ENCODE data around the gene DACH1.

DACH1 gene

GRCh38 chr13:71702253-71702652, 164.8 kb downstream of the DACH1 start:
- no peak for DNase-seq (ENCODE audit: low read depth in 2 of 2)

- DNase-seq (ENCODE audit: low read depth in 2 of 2): no peak
Measured at GRCh38 chr13:71701741-71702140, 165.3 kb downstream of the DACH1 start.

DNA sequence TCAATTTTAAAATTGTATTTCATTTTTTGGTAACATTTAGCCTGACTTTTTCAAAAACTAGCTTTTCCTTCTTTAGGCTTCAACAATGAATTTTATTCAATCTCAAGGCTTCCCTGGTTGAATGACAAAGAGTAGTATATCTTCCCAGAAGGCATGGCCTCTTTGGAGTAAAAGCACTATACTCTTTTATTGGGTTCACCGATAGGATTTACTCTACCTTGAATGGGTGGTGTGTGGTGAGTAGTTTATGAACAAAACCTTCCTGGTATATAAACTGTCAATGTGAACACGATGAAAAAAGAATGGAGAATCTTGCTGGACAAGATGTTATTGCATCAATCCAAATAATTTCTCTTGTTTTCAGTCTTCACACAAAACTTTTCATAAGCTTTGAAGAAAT, 167.7 kb downstream of the DACH1 start:
- DNase-seq (ENCODE audit: low read depth in 2 of 2): no peak

GRCh38 chr13:71695662-71696061, 171.3 kb downstream of the DACH1 start:
- DNase-seq (ENCODE audit: low read depth in 2 of 2): no peak

DNA sequence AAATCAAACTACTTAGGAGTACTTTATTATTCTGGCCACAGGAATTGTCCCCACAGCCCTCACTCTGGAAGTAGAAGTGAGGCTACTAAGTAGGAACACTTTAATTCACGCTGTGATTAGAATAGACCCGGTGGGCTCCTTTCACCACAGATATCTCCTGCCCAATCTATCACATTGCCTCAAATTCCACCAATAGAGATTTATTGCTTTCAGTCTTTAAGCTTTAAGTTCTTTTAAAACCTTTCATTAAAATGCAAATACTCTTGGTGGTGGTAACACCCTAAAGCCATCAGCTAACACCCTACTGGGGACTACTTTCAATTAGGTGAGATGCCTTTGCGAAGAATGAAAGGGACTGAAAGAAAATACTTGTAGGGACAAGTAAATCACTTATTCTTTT, 181.9 kb downstream of the DACH1 start:
- no peak for DNase-seq (ENCODE audit: low read depth in 2 of 2)

GRCh38 chr13:71681901-71682613, 184.9 kb downstream of the DACH1 start:
- DNase-seq (ENCODE audit: low read depth in 2 of 2): no peak

- no peak for DNase-seq (ENCODE audit: low read depth in 2 of 2)
Measured at GRCh38 chr13:71677124-71677523, 189.9 kb downstream of the DACH1 start.

- DNase-seq (ENCODE audit: low read depth in 2 of 2): no peak
Measured at GRCh38 chr13:71672512-71672911, 194.5 kb downstream of the DACH1 start.

- no peak for DNase-seq (ENCODE audit: low read depth in 2 of 2)
Measured at GRCh38 chr13:71663431-71663830, 203.6 kb downstream of the DACH1 start.

- DNase-seq (ENCODE audit: low read depth in 2 of 2): no peak
Measured at GRCh38 chr13:71661921-71662320, 205.1 kb downstream of the DACH1 start.

DNA sequence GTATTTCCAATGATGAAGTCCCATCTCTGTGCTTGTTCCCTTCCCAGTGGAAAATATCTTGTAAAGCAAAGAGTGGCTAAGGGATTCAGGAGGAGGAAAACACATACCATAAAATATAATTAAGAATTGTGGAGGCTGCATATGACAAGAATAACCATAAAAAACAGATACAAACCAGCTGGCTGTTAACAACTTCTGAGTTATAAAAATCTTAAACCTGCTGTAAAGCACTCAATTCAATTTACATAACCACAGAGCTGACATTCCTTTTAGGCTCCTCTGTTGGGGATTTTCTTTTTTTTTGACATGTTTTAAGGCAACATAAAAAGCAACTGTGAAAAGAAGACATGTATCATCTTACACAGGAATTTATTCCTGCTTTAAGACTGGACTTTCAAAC, 207.6 kb downstream of the DACH1 start:
- no peak for DNase-seq (ENCODE audit: low read depth in 2 of 2)

DNA sequence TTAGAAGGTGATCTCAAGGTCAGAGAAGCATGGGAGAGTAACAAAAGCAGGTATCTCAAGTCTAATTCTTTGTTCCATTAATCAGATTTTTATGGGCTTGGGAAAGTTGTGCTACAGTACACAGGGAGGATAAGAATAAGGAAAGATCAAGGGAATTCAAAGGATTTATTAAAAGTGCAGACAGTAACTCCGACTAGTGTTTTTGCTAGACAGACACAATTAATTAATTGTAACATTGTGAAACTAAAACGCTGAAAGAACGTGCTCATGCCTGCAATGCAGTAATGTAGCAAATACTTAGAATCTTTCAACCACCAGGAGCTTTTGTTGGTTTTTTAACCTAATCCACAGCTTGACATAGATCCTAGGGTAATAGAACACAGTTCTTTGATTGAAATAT, 221.5 kb downstream of the DACH1 start:
- DNase-seq (ENCODE audit: low read depth in 2 of 2): no peak

DNA sequence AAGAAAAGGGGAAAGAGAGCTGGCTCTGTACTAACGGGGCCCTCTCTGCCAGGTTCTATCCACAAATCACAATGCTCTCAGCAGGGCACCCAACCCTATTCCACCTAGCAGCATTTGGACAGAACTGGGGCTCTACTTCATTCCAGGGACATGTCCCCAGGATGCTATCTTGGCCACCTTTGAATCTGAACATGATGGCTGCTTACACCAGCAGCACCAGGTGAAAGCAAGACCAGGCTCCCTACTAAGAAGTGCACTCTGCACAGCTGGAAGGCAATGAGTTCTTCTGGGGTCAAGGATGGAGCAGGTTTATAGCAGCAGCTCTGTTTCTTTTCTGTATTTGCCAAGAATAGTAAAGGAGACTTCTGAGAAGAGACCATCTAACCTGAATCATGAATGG, 222.4 kb downstream of the DACH1 start:
- DNase-seq (ENCODE audit: low read depth in 2 of 2): no peak

GRCh38 chr13:71643448-71643860, 223.6 kb downstream of the DACH1 start:
- DNase-seq (ENCODE audit: low read depth in 2 of 2): no peak

DNA sequence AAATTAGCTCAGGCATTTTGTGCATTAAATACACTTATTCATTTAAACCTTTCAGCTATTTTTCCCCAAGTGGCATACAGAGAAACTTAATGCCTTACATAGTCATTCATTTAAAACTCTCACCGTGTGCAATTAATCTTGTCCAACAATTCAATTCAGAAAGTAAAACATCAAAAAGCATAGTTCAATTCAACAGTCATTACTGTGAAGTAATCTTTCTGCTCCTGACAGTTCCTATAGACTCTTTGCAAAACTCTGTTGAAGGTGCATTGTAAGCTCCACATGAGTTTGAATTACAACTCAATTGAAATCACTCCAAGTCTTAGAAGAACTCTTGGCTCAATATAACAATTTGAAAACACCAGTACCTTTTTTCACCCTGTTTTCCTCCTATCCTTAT, 228.3 kb downstream of the DACH1 start:
- no peak for DNase-seq (ENCODE audit: low read depth in 2 of 2)

DNA sequence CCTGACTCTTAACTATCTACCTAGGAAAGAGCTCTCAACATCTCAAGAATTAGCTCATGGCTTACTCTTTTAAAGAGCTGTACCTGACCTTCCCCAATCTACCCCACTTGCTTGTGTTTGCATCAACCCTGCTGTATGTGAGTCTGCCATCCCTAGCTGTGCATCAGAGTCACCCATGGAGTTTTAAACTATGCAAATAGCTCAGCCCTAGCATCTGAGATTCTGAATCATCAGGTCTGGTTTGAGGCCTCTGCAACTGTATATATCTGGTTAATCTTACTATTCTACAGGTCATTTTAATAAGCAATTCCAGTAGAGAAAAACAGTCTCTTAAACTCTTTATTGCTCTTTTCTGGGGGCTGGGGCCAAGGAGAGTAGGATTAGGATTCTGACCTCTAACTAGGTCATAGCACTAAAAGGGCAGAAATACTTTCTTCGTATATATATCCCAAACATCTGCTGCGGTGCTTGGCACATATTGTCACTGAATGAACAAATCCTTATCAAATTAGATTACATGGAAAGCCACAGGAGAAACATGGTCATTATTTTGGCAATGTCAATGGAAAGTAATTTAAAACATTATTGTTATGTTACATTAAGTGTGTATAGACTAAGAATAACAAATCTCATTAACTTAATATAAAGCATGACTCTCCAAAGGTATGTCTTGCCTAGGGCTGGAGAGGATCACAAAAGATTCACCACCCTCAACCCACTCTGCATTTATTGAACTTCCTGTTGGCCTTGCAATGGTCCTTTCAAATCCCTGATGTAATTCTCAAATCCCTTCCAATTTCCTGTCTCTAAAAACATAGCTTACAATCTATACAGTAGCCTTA, 232.2 kb downstream of the DACH1 start:
- no peak for DNase-seq (ENCODE audit: low read depth in 2 of 2)

DNA sequence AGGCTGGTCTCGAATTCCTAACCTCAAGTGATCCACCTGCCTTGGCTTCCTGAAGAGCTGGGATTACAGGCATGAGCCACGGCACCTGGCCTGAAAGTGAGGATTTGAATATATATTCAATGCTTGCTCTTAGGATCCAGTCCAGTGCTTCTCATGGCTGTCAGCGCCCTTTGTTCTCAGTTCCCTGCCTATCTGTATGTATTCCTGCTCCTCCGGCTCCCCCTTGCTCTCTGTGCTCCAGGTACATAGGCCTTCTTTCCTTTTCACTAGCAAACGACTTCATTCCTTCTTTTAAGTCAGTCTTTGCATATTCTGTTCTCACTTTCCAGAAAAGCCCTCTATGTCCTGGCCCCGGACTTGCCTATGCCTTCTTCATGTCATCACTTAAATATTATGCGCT, 232.8 kb downstream of the DACH1 start:
- no peak for DNase-seq (ENCODE audit: low read depth in 2 of 2)

DNA sequence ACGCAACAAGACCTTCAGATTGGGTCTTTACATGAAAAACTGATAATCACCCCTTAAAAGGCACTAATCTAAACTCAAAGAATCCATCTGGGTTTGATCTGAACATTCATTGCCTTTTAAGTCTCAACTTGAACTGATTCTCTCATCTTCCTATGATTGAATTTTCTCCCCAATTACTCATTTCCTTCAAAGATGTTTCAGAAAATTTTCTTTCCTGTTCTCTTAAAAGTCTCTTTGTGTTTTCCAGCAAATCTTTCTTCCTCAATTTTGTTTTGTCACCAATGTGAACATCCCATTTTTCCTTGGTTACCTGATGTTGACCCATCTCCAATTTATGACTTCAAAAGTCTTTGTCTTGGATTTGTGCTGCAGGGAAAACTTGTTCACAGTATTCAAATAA, 234.3 kb downstream of the DACH1 start:
- no peak for DNase-seq (ENCODE audit: low read depth in 2 of 2)

DNA sequence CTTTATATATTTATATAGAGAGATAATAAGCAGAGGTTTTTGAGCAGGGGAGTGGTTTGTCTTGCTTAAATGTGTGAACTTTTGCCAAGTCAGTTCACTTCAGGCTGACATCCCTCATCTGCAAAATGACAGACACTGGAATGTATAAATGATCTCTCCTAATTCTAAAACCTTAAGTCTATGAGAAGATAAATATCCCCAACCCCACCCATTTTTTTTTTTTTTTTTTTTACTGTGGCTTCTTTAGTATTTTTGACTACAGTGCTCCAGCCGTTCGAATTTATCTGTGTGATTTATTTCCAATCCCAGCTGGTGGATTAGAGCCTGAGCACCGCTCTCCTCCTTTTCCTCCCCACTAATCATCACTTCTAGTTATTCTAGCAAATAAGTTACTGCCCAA, 234.8 kb downstream of the DACH1 start:
- no peak for DNase-seq (ENCODE audit: low read depth in 2 of 2)

GRCh38 chr13:71629167-71629566, 237.8 kb downstream of the DACH1 start:
- no peak for DNase-seq (ENCODE audit: low read depth in 2 of 2)

GRCh38 chr13:71626421-71627117, 240.4 kb downstream of the DACH1 start:
- DNase-seq (ENCODE audit: low read depth in 2 of 2): no peak

DNA sequence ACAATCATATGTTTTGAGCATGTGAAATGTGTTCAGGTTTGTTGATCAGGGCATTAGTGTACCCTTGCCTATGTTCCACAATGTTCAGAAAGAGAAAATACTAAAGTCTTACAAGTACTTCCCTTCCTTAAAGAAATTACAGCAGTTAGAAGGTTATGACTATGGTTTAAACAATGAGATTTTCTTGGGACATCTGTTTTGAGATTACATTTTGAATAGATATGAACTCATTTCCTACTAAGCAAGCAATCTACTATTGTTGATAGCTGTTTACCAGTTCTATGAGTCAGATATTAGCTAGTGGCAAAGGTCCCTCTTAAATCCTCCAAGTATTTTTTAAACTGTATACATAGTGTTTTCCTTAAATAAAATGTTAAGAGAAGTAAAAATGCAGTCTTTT, 241.3 kb downstream of the DACH1 start:
- no peak for DNase-seq (ENCODE audit: low read depth in 2 of 2)

All from stimulated activated CD8-positive, alpha-beta memory T cell treated with anti-CD3 and anti-CD28 coated beads, Interleukin-15, amount 100 ng/mL, for 48 hours (primary cell).